SK-N-SH treated with all-trans-retinoic acid at 6 μM for 48 hours (cell line): ENCODE measurements around the gene DPP6.

ENCODE experiments used
- ATAC-seq: fragments of 200-7000 bp; cut with Tn5 transposase; 3 replicates; pipeline ENCODE4 v1.9.1; 2020; ENCODE audit warnings: mild to moderate bottlenecking, moderate library complexity
- ARNTL ChIP-seq: fragments of 450-650 bp; formaldehyde crosslinking; IDR thresholded peaks from 2 replicates; pipeline ENCODE4 v1.5.0; 2020; ENCODE audit warnings: low read depth, mild to moderate bottlenecking, moderate library complexity, borderline replicate concordance
- BACH2 ChIP-seq: fragments of 250-450 bp; sonication (Bioruptor Pico); IDR thresholded peaks from 2 replicates; pipeline ENCODE4 v1.9.0; 2021; ENCODE audit warnings: mild to moderate bottlenecking, borderline replicate concordance
- CSDC2 ChIP-seq: fragments of 250-450 bp; sonication (Bioruptor Pico); IDR thresholded peaks from 2 replicates; pipeline ENCODE4 v1.5.0; 2020; ENCODE audit warnings: mild to moderate bottlenecking, moderate library complexity
- ESRRG ChIP-seq: fragments of 250-450 bp; sonication (Bioruptor Pico); IDR thresholded peaks from 2 replicates; pipeline ENCODE4 v1.6.1; 2021; ENCODE audit warnings: mild to moderate bottlenecking
- GLIS3 ChIP-seq: fragments of 250-450 bp; sonication (Bioruptor Pico); IDR thresholded peaks from 2 replicates; pipeline ENCODE4 v1.5.0; 2020; ENCODE audit warnings: mild to moderate bottlenecking, moderate library complexity
- ISL1 ChIP-seq: fragments of 250-450 bp; sonication (Bioruptor Pico); IDR thresholded peaks from 2 replicates; pipeline ENCODE4 v2.1.2; 2022; ENCODE audit warnings: mild to moderate bottlenecking, moderate library complexity
- OSR1 ChIP-seq: fragments of 250-450 bp; sonication (Bioruptor Pico); IDR thresholded peaks from 2 replicates; pipeline ENCODE4 v1.8.0; 2022; ENCODE audit warnings: moderate library complexity, mild to moderate bottlenecking, inconsistent platforms
- PPARA ChIP-seq: fragments of 250-450 bp; sonication (Bioruptor Pico); IDR thresholded peaks from 2 replicates; pipeline ENCODE4 v1.5.0; 2020; ENCODE audit warnings: mild to moderate bottlenecking, borderline replicate concordance
- RARB ChIP-seq: fragments of 250-450 bp; sonication (Bioruptor Pico); IDR thresholded peaks from 2 replicates; pipeline ENCODE4 v1.8.0; 2021; ENCODE audit warnings: mild to moderate bottlenecking, moderate library complexity
- SNAI2 ChIP-seq: fragments of 250-450 bp; sonication (Bioruptor Pico); IDR thresholded peaks from 2 replicates; pipeline ENCODE4 v1.5.0; 2020; ENCODE audit warnings: mild to moderate bottlenecking, moderate library complexity
- TCF4 ChIP-seq: fragments of 250-450 bp; sonication (Bioruptor Pico); IDR thresholded peaks from 2 replicates; pipeline ENCODE4 v1.8.0; 2021; ENCODE audit warnings: mild to moderate bottlenecking, moderate library complexity, borderline replicate concordance
- TOX ChIP-seq: fragments of 250-450 bp; sonication (Bioruptor Pico); IDR thresholded peaks from 2 replicates; pipeline ENCODE4 v1.8.0; 2021; ENCODE audit warnings: mild to moderate bottlenecking, moderate library complexity, borderline replicate concordance
- ZC3H10 ChIP-seq: fragments of 250-450 bp; sonication (Bioruptor Pico); IDR thresholded peaks from 2 replicates; pipeline ENCODE4 v1.5.1; 2021; ENCODE audit warnings: mild to moderate bottlenecking, moderate library complexity
- ZFP3 ChIP-seq: fragments of 250-450 bp; sonication (Bioruptor Pico); IDR thresholded peaks from 2 replicates; pipeline ENCODE4 v1.5.0; 2020; ENCODE audit warnings: mild to moderate bottlenecking, moderate library complexity
- ZNF8 ChIP-seq: fragments of 450-650 bp; formaldehyde crosslinking; IDR thresholded peaks from 2 replicates; pipeline ENCODE4 v1.5.0; 2020; ENCODE audit warnings: mild to moderate bottlenecking, moderate library complexity
- TF ChIP-seq, protein P1 (sequence below): fragments of 250-450 bp; sonication (Bioruptor Pico); IDR thresholded peaks from 2 replicates; pipeline ENCODE4 v1.5.1; 2021; ENCODE audit warnings: mild to moderate bottlenecking, moderate library complexity
- TF ChIP-seq, protein P2 (sequence below): fragments of 250-450 bp; sonication (Bioruptor Pico); IDR thresholded peaks from 2 replicates; pipeline ENCODE4 v1.5.1; 2020; ENCODE audit warnings: low read depth, mild to moderate bottlenecking, moderate library complexity
- TF ChIP-seq, protein P3 (sequence below): fragments of 250-450 bp; sonication (Bioruptor Pico); IDR thresholded peaks from 2 replicates; pipeline ENCODE4 v1.8.0; 2020; ENCODE audit warnings: mild to moderate bottlenecking, moderate library complexity, borderline replicate concordance
- TF ChIP-seq, protein P4 (sequence below): fragments of 250-450 bp; sonication (Bioruptor Pico); IDR thresholded peaks from 2 replicates; pipeline ENCODE4 v1.5.0; 2020; ENCODE audit warnings: mild to moderate bottlenecking, moderate library complexity
- TF ChIP-seq, protein P5 (sequence below): fragments of 250-450 bp; sonication (Bioruptor Pico); IDR thresholded peaks from 2 replicates; pipeline ENCODE4 v1.8.0; 2021; ENCODE audit warnings: low read depth, mild to moderate bottlenecking, moderate library complexity, borderline replicate concordance

Gene DPP6

DNA sequence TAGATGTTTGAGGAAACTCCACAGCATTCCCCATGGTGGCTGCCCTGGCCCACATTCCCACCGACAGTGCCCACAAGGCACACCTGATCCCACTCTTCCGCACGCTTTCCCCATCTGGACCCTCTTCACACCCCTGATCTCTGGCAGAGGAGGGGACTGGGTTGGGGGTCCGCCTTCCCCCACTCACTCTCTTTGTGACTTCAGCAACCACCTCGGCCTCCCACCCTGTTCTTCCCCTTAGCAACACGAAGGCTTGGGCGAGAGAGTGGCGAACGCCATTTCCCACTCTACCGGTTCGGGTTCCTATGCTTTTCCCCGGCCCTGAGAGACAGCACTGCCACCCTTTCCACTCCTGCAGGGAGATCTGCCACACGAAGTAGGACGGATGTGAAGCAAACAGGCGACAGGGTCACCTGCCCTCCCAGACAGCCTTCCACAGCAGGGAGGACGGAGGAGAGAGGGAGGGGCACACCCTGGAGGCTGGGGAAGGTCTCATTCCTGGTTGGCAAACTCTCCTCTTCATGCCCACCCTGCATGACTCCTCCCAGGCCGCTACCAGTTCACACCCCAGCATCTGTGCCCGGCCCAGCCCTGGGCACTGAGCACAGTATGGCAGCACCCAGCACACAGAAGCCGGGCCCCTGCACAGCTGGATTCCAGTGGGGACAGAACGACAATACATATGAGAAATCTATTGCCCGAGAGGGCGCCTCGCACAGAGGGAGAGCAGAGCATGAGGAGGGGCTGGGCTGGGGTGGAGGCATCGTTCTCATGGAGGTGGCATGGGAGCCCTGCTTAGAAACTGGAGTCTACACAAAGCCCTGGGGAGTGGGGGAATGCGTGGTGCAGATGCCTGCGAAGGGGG lies 857.3 kb downstream of the DPP6 start:
- ATAC-seq, result no peak
- TF ChIP-seq TOX (CRISPR knock-in tag) (no peak), SNAI2 (CRISPR knock-in tag) (no peak), PPARA (no peak), RARB (CRISPR knock-in tag) (no peak), OSR1 (CRISPR knock-in tag) (no peak), ZFP3 (no peak), TCF4 (no peak)
- TF ChIP-seq, protein P1, sequence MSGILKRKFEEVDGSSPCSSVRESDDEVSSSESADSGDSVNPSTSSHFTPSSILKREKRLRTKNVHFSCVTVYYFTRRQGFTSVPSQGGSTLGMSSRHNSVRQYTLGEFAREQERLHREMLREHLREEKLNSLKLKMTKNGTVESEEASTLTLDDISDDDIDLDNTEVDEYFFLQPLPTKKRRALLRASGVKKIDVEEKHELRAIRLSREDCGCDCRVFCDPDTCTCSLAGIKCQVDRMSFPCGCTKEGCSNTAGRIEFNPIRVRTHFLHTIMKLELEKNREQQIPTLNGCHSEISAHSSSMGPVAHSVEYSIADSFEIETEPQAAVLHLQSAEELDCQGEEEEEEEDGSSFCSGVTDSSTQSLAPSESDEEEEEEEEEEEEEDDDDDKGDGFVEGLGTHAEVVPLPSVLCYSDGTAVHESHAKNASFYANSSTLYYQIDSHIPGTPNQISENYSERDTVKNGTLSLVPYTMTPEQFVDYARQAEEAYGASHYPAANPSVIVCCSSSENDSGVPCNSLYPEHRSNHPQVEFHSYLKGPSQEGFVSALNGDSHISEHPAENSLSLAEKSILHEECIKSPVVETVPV, result no peak

DNA sequence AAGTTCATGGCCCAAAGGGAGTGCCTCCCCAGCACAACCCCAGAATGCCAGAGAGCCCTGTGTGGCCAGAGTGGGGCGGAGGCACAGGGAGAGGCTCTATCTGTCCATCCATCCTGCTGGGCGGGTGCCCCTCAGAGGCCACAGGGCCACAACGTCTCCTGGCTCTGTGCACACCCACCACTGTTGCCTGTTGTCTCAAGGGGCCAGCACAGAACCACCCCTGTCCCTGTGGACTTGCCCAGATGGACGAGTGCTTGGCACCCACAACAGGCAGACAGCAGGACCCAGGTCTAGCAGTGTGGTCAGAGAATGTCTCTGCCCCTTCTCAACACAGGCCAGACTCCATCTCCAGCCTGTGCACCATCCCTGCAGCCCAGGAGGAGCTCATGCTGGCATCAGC lies 857.9 kb downstream of the DPP6 start:
- ATAC-seq, result no peak

More for the DNA sequence above, 857.9 kb downstream of the DPP6 start:
- TF ChIP-seq SNAI2 (CRISPR knock-in tag) (no peak), ZFP3 (no peak), ZNF8 (CRISPR knock-in tag) (no peak), GLIS3 (no peak), ARNTL (CRISPR knock-in tag) (no peak), TOX (CRISPR knock-in tag) (no peak), CSDC2 (CRISPR knock-in tag) (no peak), ESRRG (CRISPR knock-in tag) (no peak), PPARA (no peak), ZC3H10 (CRISPR knock-in tag) (no peak), BACH2 (CRISPR knock-in tag) (no peak), ISL1 (CRISPR knock-in tag) (no peak), TCF4 (no peak), OSR1 (CRISPR knock-in tag) (no peak)
- TF ChIP-seq, protein P1, result no peak
- TF ChIP-seq, protein P2, sequence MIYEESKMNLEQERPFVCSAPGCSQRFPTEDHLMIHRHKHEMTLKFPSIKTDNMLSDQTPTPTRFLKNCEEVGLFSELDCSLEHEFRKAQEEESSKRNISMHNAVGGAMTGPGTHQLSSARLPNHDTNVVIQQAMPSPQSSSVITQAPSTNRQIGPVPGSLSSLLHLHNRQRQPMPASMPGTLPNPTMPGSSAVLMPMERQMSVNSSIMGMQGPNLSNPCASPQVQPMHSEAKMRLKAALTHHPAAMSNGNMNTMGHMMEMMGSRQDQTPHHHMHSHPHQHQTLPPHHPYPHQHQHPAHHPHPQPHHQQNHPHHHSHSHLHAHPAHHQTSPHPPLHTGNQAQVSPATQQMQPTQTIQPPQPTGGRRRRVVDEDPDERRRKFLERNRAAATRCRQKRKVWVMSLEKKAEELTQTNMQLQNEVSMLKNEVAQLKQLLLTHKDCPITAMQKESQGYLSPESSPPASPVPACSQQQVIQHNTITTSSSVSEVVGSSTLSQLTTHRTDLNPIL, result no peak
- TF ChIP-seq, protein P3, sequence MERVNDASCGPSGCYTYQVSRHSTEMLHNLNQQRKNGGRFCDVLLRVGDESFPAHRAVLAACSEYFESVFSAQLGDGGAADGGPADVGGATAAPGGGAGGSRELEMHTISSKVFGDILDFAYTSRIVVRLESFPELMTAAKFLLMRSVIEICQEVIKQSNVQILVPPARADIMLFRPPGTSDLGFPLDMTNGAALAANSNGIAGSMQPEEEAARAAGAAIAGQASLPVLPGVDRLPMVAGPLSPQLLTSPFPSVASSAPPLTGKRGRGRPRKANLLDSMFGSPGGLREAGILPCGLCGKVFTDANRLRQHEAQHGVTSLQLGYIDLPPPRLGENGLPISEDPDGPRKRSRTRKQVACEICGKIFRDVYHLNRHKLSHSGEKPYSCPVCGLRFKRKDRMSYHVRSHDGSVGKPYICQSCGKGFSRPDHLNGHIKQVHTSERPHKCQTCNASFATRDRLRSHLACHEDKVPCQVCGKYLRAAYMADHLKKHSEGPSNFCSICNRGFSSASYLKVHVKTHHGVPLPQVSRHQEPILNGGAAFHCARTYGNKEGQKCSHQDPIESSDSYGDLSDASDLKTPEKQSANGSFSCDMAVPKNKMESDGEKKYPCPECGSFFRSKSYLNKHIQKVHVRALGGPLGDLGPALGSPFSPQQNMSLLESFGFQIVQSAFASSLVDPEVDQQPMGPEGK, result no peak
- TF ChIP-seq, protein P4, sequence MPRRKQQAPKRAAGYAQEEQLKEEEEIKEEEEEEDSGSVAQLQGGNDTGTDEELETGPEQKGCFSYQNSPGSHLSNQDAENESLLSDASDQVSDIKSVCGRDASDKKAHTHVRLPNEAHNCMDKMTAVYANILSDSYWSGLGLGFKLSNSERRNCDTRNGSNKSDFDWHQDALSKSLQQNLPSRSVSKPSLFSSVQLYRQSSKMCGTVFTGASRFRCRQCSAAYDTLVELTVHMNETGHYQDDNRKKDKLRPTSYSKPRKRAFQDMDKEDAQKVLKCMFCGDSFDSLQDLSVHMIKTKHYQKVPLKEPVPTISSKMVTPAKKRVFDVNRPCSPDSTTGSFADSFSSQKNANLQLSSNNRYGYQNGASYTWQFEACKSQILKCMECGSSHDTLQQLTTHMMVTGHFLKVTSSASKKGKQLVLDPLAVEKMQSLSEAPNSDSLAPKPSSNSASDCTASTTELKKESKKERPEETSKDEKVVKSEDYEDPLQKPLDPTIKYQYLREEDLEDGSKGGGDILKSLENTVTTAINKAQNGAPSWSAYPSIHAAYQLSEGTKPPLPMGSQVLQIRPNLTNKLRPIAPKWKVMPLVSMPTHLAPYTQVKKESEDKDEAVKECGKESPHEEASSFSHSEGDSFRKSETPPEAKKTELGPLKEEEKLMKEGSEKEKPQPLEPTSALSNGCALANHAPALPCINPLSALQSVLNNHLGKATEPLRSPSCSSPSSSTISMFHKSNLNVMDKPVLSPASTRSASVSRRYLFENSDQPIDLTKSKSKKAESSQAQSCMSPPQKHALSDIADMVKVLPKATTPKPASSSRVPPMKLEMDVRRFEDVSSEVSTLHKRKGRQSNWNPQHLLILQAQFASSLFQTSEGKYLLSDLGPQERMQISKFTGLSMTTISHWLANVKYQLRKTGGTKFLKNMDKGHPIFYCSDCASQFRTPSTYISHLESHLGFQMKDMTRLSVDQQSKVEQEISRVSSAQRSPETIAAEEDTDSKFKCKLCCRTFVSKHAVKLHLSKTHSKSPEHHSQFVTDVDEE (CRISPR knock-in tag), result no peak
- TF ChIP-seq, protein P5, sequence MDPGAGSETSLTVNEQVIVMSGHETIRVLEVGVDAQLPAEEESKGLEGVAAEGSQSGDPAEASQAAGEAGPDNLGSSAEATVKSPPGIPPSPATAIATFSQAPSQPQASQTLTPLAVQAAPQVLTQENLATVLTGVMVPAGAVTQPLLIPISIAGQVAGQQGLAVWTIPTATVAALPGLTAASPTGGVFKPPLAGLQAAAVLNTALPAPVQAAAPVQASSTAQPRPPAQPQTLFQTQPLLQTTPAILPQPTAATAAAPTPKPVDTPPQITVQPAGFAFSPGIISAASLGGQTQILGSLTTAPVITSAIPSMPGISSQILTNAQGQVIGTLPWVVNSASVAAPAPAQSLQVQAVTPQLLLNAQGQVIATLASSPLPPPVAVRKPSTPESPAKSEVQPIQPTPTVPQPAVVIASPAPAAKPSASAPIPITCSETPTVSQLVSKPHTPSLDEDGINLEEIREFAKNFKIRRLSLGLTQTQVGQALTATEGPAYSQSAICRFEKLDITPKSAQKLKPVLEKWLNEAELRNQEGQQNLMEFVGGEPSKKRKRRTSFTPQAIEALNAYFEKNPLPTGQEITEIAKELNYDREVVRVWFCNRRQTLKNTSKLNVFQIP (CRISPR knock-in tag), result no peak
